Measurements from ENCODE around the gene LCMT1. TPM values are rescaled to one million over a fixed set of nuclear protein-coding genes. Genes with fewer than 3 reads are reported as not detected.
A peak's percentile ranks its signal among the peaks of the same experiment; 100 is the strongest.
"Not testable (repeated sequence)": the region's sequence is repeated elsewhere in the genome, so short reads cannot be mapped to it uniquely, and the experiment has no call there.

LCMT1 gene
- total and polyA plus RNA-seq, 2 of the 13 experiments (the other 11 are each of a cell fraction or from before 2014, with no cell fraction given), result 41.2 to 48.7 TPM

GRCh38 chr16:25126820-25127232, 15.3 kb downstream of the LCMT1 start (continued):
- TF ChIP-seq, protein P1, sequence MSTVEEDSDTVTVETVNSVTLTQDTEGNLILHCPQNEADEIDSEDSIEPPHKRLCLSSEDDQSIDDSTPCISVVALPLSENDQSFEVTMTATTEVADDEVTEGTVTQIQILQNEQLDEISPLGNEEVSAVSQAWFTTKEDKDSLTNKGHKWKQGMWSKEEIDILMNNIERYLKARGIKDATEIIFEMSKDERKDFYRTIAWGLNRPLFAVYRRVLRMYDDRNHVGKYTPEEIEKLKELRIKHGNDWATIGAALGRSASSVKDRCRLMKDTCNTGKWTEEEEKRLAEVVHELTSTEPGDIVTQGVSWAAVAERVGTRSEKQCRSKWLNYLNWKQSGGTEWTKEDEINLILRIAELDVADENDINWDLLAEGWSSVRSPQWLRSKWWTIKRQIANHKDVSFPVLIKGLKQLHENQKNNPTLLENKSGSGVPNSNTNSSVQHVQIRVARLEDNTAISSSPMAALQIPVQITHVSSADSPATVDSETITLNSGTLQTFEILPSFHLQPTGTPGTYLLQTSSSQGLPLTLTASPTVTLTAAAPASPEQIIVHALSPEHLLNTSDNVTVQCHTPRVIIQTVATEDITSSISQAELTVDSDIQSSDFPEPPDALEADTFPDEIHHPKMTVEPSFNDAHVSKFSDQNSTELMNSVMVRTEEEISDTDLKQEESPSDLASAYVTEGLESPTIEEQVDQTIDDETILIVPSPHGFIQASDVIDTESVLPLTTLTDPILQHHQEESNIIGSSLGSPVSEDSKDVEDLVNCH (CRISPR knock-in tag; IDR thresholded peaks at IDR 0.05), result no peak
- TF ChIP-seq FOXA1 (IDR thresholded peaks at IDR 0.05), result no peak
- 0 out of 2 replicates have a peak, but pooled peaks have one; percentile 15 for TF ChIP-seq FOXA1 (CRISPR knock-in tag; IDR thresholded peaks at IDR 0.05)
- TF ChIP-seq MED1 (CRISPR knock-in tag; IDR thresholded peaks at IDR 0.05), result no peak
- peak; percentile 83 for TF ChIP-seq CTCF (CRISPR knock-in tag; IDR thresholded peaks at IDR 0.05)
- no peak for TF ChIP-seq ETV5 (CRISPR knock-in tag; IDR thresholded peaks at IDR 0.05; ENCODE audit: borderline replicate concordance)
- TF ChIP-seq THAP11 (CRISPR knock-in tag; IDR thresholded peaks at IDR 0.05), result no peak
- TF ChIP-seq, protein P2, sequence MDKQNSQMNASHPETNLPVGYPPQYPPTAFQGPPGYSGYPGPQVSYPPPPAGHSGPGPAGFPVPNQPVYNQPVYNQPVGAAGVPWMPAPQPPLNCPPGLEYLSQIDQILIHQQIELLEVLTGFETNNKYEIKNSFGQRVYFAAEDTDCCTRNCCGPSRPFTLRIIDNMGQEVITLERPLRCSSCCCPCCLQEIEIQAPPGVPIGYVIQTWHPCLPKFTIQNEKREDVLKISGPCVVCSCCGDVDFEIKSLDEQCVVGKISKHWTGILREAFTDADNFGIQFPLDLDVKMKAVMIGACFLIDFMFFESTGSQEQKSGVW (CRISPR knock-in tag; IDR thresholded peaks at IDR 0.05; ENCODE audit: borderline replicate concordance), result no peak
- TF ChIP-seq ZNF501 (CRISPR knock-in tag; IDR thresholded peaks at IDR 0.05), result no peak

- BruUV-seq (replicated peaks); H3K4me2 ChIP-seq (ENCODE audit: low read depth, low read length); H3K27ac ChIP-seq (ENCODE audit: extremely low read length, insufficient read depth, low read length); DNase-seq (ENCODE audit: low spot score); H3K9me3 ChIP-seq (ENCODE audit: low read length); in situ Hi-C loops (cut with HindIII; ENCODE audit: extremely low pct_ligation_motif_present, low pct_unique_long_range_greater_than_20kb); H3K27me3 ChIP-seq (ENCODE audit: control insufficient read depth in 1 of 2, insufficient read depth in 2 of 2, low read length in 2 of 2); H2AFZ ChIP-seq (ENCODE audit: low read length); FAIRE-seq; intact Hi-C loops (cut with micrococcal nuclease; ENCODE audit: unreplicated experiment); H3K4me3 ChIP-seq (replicated peaks in 1 of 3; ENCODE audit: insufficient read depth in 1 of 3, low read depth in 2 of 3, low read length in 3 of 3); ATAC-seq; H3K9ac ChIP-seq (ENCODE audit: insufficient read depth, low read depth, low read length); H3K79me2 ChIP-seq (ENCODE audit: insufficient read depth, low read length); CTCF ChIA-PET (ENCODE audit: low intra/inter-chr PET ratio, low total read pairs); H3K4me1 ChIP-seq (ENCODE audit: insufficient read depth, low read length); POLR2A ChIA-PET; H4K20me1 ChIP-seq (ENCODE audit: insufficient read depth, low read length): not testable (repeated sequence)
- 98% methylated on average over 5 of the region's 5 CpGs for WGBS (ENCODE audit: low lambda C conversion rate)
- H3K36me3 ChIP-seq (replicated peaks in 1 of 2; ENCODE audit: control insufficient read depth in 1 of 2, insufficient read depth in 2 of 2, low read length in 2 of 2), result peaks cover 17 to 56% of the 10 kb centered on the region in 2 experiments
These were observed 21.2 kb downstream of the LCMT1 start for GRCh38 chr16:25132751-25133150.
